Activated CD8-positive, alpha-beta memory T cell treated with anti-CD3 and anti-CD28 coated beads for 1 hour (primary cell): ENCODE measurements around the gene APEX2.
"Not testable (repeated sequence)": the region's sequence is repeated elsewhere in the genome, so short reads cannot be mapped to it uniquely, and the experiment has no call there.

Source experiments
- DNase-seq, 2 donors: peaks; one replicate each; pipeline ENCODE4 v3.0.0-alpha.2; 2020; ENCODE audit warnings: low read depth in 1 of 2; ENCODE audit errors: extremely low read depth in 1 of 2

The APEX2 gene, protein sequence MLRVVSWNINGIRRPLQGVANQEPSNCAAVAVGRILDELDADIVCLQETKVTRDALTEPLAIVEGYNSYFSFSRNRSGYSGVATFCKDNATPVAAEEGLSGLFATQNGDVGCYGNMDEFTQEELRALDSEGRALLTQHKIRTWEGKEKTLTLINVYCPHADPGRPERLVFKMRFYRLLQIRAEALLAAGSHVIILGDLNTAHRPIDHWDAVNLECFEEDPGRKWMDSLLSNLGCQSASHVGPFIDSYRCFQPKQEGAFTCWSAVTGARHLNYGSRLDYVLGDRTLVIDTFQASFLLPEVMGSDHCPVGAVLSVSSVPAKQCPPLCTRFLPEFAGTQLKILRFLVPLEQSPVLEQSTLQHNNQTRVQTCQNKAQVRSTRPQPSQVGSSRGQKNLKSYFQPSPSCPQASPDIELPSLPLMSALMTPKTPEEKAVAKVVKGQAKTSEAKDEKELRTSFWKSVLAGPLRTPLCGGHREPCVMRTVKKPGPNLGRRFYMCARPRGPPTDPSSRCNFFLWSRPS

GRCh38 chrX:54999717-55000598 lies at the start of gene APEX2:
TSS of gene APEX2 (plus strand) at chrX:55000363. CDS start at chrX:55000423, 60 bp downstream.
- DNase-seq: peak; percentile 69 to 73

DNA sequence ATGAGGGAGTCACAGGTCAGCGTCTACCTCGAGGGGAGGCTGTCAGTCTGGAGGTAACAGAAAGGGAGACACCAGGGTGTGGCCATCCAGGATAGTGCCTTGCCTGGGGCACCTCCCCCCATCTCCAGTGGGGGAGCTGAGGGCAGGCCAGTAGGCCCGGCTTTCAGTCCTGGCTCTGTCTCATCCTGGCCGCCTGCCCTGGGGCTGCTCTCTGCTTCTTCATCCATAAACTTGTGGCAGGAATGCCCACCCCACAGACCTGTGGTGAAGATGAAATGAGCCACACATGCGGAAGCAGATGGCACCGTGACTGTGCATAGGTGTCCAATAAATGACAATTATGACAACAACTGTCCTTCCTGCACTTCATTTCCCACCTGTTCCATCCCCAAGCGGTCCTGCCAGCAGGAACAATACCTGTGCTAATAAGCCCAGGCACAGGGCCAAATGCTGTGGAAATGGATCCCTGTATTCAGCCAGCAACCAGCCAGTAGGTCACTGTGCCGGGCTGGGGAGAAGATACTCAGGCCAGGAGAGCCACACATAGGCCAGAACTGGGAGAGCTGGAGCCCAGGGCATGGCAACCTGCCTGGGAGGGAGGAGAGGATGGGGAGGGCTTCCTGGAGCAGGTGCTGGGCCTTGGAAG lies 49.3 kb upstream of the APEX2 start:
- DNase-seq: no peak

DNA sequence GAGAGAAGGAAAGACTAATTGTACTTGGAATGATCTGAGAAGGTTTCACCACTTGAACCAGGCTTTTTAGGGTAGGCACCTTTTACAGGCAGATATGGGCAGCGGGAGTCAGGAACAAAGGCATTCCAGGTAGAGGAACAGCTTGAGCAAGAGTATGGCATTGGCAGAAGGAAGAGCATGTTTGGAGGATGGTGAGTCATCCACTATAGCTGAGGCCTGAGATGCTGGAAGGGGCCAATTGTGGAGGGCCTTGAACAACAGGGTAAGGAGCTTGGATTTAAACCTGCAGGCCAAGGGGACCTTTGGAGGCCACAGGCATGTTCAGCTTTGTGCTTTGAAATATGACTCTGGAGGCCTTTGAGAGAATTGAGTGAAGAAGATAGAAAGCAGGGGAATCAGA lies 38.4 kb upstream of the APEX2 start:
- no peak for DNase-seq

DNA sequence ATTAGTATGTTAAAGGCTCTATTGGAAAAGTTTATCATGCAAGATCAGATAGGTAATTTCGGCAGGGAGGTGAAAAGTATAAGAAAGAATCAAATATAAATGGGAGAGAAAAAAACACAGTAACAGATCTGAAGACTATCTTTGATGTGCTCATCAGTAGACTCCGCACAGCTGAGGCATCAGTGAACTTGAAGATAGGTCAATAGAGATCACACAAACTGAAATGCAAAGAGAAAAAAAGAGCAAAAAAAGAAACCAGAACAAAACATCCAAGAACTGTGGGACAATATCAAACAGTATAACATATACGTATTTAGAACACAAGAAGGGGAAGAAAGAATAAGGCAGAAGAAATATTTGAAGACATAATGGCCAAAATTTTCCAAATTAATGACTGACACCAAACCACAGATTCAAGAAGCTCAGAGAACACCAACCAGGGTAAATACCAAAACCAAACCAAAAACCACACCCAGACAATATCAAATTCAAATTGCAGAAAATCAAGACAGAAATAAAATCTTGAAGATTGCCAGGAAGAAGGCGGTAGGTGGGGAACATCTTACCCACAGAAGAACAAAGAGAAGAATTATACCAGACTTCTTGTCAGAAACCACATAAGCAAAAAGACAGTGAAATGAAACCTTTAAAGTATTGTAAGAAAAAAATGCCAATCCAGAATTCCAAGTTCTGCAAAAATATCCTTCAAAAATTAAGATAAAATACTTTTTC lies 35.2 kb upstream of the APEX2 start:
- no peak for DNase-seq

GRCh38 chrX:54977387-54977786 lies 22.8 kb upstream of the APEX2 start:
- no peak for DNase-seq

- no peak for DNase-seq
These were observed 21.7 kb upstream of the APEX2 start for GRCh38 chrX:54978448-54978847.

DNA sequence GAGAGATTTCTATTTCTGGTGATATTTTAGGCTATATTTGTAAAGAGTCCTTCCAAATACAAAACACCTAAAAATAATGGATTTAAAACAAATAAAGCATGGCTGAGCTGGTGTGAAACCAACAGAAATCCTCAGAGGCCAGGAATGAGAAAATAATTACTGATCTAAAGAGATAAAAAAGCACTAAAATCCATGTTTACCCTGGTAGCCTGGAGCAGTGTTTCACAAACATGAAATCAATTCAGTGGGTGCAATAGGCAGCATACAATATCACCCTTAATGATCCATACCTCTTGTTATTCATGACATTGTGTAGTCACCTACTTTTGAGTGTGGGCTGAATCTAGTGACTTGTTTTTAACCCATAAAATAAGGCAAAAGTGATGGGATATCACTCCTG lies 20.7 kb upstream of the APEX2 start:
- no peak for DNase-seq

DNA sequence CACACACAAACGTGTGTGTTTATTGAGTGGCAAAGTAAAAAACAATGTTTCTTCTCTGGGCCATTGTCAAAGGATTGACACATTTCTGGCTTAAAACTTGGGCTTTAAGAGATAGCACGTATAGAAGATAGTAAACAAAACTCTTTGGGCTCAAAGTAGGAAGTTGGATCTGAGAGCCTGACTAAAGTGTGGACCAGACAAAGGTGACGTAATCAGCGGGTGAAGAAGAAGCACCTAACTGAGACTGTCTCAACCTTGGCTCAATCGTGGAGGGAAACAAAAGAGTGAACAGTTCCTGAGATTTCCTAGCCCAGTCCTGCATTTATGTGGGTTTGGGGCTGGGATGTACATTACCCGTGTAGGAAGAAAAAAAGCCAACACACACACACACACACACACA lies 19.8 kb upstream of the APEX2 start:
- DNase-seq: no peak

DNA sequence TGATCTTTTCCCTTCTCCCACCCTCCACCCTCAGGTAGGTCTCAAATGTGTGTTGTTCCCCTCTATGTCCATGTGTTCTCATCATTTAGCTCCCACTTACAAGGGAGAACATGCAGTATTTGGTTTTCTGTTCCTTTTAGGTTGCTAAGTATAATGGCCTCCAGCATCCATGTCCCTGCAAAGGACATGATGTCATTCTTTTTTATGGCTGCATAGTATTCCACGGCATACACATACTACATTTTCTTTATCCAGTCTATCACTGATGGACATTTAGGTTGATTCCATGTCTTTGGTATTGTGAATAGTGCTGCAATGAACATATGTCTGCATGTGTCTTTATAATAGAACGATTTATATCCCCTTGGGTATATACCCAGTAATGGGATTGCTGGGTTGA lies 16.9 kb upstream of the APEX2 start:
- DNase-seq: not testable (repeated sequence)

- no peak for DNase-seq
These were observed 8.5 kb upstream of the APEX2 start for GRCh38 chrX:54991706-54992105.

DNA sequence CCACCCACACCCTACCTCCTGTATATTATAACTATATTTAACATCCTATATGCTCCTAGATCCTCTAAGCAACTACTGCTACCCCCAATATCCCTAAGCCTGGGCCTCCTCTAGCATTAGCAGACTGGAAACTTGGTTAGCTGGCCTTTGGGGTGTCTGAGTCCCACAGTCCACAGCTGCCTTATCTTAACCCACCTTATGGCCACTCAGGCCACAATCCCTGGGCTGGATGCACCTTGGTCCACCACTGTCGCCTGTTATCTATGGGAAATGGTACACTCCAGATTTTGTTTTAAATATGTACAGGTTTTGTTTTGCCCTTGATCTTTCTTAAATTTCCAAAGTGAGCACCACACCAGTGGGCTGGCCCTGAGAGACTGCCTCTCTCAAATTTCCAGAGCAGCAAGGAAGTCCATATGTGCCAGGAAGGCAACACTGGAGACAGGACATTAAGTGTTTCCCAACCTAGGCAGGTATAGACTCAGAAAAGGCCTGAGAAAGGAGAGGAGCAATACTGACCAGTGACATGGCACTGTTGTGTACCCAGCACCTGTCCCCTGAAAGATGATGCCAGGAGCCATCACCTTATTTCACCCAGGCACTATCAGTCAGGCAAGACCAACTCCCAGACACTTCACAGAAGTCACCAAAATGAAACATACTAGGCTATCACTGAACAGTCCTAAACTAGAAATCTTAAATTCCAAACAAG lies 7.1 kb upstream of the APEX2 start:
- no peak for DNase-seq

GRCh38 chrX:54994099-54994498 lies 6.1 kb upstream of the APEX2 start, which contains the start of gene PFKFB1:
TSS of gene PFKFB1 (minus strand) at chrX:54994188. CDS start at chrX:54994007, 181 bp downstream.
- DNase-seq: no peak

DNA sequence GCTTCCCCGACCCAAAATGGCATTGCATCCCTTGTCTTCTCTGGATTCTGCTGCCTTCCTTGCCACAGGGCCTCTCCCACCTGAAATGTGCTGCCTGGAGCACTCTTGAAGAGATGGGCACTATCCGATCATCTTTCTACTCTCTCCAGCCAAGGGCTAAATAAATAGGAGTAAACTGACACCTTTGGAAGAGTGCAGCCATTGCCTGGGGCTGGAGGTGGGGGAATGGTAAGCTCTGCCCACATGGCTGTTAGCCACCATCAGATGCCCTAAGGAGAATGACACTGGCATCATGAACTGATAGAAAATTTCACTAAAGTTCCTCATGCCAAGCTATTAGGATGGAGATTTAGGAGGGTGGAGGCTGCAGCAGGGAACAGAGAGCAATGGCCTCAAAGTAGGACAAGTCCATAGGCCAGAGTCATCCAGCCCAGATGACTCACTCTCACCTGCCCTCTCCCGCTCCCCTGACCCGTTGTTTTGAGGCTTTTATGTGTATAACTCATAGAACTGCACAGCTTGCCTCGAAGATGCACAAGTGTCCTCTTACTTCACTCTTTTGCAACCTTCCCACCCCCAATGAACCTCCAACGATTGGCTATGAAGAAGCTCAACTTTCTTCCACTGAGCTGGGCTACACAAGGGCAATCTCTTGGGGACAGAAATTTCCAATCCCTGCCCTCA lies 5.4 kb upstream of the APEX2 start:
- no peak for DNase-seq

DNA sequence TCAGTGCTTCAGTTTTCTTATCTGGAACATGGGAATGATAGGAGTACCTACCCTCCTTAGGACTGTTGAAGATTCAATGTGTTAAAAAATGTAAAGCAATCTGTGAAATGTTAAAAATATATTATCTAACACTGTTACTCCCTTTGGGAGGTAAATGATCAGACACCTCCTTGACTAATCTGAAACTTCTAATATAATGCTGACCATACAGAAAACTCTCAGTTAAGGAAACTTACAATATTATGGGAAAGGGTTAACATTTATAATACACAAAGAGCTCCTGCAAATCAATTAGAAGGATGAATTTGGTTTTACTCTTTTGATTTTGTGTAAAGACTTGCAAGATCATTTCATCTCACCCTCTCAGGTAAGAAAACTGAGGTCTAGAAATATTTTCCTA lies 4.5 kb upstream of the APEX2 start:
- DNase-seq: no peak

GRCh38 chrX:55004231-55004630 lies 4.1 kb downstream of the APEX2 start:
- DNase-seq: no peak

- DNase-seq: no peak
These were observed 5.1 kb downstream of the APEX2 start for GRCh38 chrX:55005256-55005655.

- no peak for DNase-seq
These were observed 6.9 kb downstream of the APEX2 start for GRCh38 chrX:55006827-55007621.

GRCh38 chrX:55007656-55008055 lies 7.5 kb downstream of the APEX2 start:
- DNase-seq: no peak
